ENCODE results near the gene TMEM181. TPM values are rescaled to one million over a fixed set of nuclear protein-coding genes. Genes with fewer than 3 reads are reported as not detected.
A peak's percentile ranks its signal among the peaks of the same experiment; 100 is the strongest.
"Not testable (repeated sequence)": the region's sequence is repeated elsewhere in the genome, so short reads cannot be mapped to it uniquely, and the experiment has no call there.

The TMEM181 gene
- polyA plus RNA-seq, 1 donor from 2014 or later: 2.2 TPM

GRCh38 chr6:158622545-158623190 lies 62.8 kb downstream of the TMEM181 start:
- Mint-ChIP-seq H3K36me3 (peaks cover 3% of the 10 kb centered on the region), H3K4me1 (peaks cover 0 to 3% (median 3%) of the 10 kb centered on the region in 3 donors), H3K27ac (no peak overlapping the region), H3K9me3 (no peaks in the 10 kb centered on the region), H3K4me3 (no peak overlapping the region), H3K27me3 (no peaks in the 10 kb centered on the region)

- Mint-ChIP-seq H3K27me3 (no peaks in the 10 kb centered on the region), H3K4me3 (no peak overlapping the region), H3K36me3 (peaks cover 7% of the 10 kb centered on the region), H3K27ac (no peak overlapping the region), H3K4me1 (peaks cover 0 to 3% (median 0%) of the 10 kb centered on the region in 3 donors), H3K9me3 (no peaks in the 10 kb centered on the region)
Observed at GRCh38 chr6:158624684-158625682, 65.1 kb downstream of the TMEM181 start.

GRCh38 chr6:158625881-158626305 lies 66.0 kb downstream of the TMEM181 start:
- Mint-ChIP-seq H3K36me3 (peaks cover 4% of the 10 kb centered on the region), H3K9me3 (no peaks in the 10 kb centered on the region), H3K27ac (no peak overlapping the region), H3K4me1 (peaks cover 0 to 4% (median 0%) of the 10 kb centered on the region in 3 donors), H3K4me3 (no peak overlapping the region), H3K27me3 (no peaks in the 10 kb centered on the region)

GRCh38 chr6:158626360-158627167 lies 66.7 kb downstream of the TMEM181 start:
- no peaks in the 10 kb centered on the region for H3K27me3 Mint-ChIP-seq
- peaks cover 3% of the 10 kb centered on the region for H3K36me3 Mint-ChIP-seq
- no peak overlapping the region for H3K4me3 Mint-ChIP-seq
- peaks cover 0 to 4% (median 0%) of the 10 kb centered on the region in 3 donors for H3K4me1 Mint-ChIP-seq
- H3K27ac Mint-ChIP-seq: no peak overlapping the region
- no peaks in the 10 kb centered on the region for H3K9me3 Mint-ChIP-seq

GRCh38 chr6:158627168-158627939 lies 67.5 kb downstream of the TMEM181 start:
- H3K9me3 Mint-ChIP-seq: no peaks in the 10 kb centered on the region
- peaks cover 3% of the 10 kb centered on the region for H3K36me3 Mint-ChIP-seq
- peak overlapping the region in 1 of 4 donors; percentile 18 for H3K4me3 Mint-ChIP-seq
- peaks cover 0 to 4% (median 0%) of the 10 kb centered on the region in 3 donors for H3K4me1 Mint-ChIP-seq
- H3K27ac Mint-ChIP-seq: peak overlapping the region in 1 of 3 donors; percentile 43
- H3K27me3 Mint-ChIP-seq: no peaks in the 10 kb centered on the region

GRCh38 chr6:158627940-158628211 lies 68.0 kb downstream of the TMEM181 start:
- Mint-ChIP-seq H3K4me3 (no peak overlapping the region), H3K4me1 (peaks cover 0 to 4% (median 0%) of the 10 kb centered on the region in 3 donors), H3K9me3 (no peaks in the 10 kb centered on the region), H3K36me3 (peaks cover 3% of the 10 kb centered on the region), H3K27ac (peak overlapping the region in 1 of 3 donors; percentile 43), H3K27me3 (no peaks in the 10 kb centered on the region)

GRCh38 chr6:158628542-158628941 lies 68.7 kb downstream of the TMEM181 start:
- Mint-ChIP-seq H3K4me1 (peaks cover 0 to 4% (median 0%) of the 10 kb centered on the region in 3 donors), H3K27ac (no peak overlapping the region), H3K36me3 (peaks cover 5% of the 10 kb centered on the region), H3K4me3 (no peak overlapping the region), H3K27me3 (no peaks in the 10 kb centered on the region), H3K9me3 (no peaks in the 10 kb centered on the region)

- H3K27me3 Mint-ChIP-seq: no peaks in the 10 kb centered on the region
- H3K4me3 Mint-ChIP-seq: no peak overlapping the region
- no peaks in the 10 kb centered on the region for H3K9me3 Mint-ChIP-seq
- peaks cover 5% of the 10 kb centered on the region for H3K36me3 Mint-ChIP-seq
- H3K4me1 Mint-ChIP-seq: peaks cover 0 to 4% (median 0%) of the 10 kb centered on the region in 3 donors
- H3K27ac Mint-ChIP-seq: peak overlapping the region in 1 of 3 donors; percentile 35
Observed at GRCh38 chr6:158629367-158630221, 69.7 kb downstream of the TMEM181 start.

GRCh38 chr6:158630938-158631616 lies 71.2 kb downstream of the TMEM181 start:
- peaks cover 11% of the 10 kb centered on the region for H3K36me3 Mint-ChIP-seq
- H3K9me3 Mint-ChIP-seq: no peaks in the 10 kb centered on the region
- H3K27ac Mint-ChIP-seq: peak overlapping the region in 2 of 3 donors; percentile 69 to 74
- H3K4me1 Mint-ChIP-seq: peaks cover 0 to 4% (median 0%) of the 10 kb centered on the region in 3 donors
- no peaks in the 10 kb centered on the region for H3K27me3 Mint-ChIP-seq
- H3K4me3 Mint-ChIP-seq: no peak overlapping the region

- H3K4me3 Mint-ChIP-seq: peak overlapping the region in 1 of 4 donors; percentile 35
- H3K9me3 Mint-ChIP-seq: no peaks in the 10 kb centered on the region
- peaks cover 0 to 4% (median 0%) of the 10 kb centered on the region in 3 donors for H3K4me1 Mint-ChIP-seq
- peak overlapping the region in 1 of 3 donors; percentile 69 for H3K27ac Mint-ChIP-seq
- peaks cover 11% of the 10 kb centered on the region for H3K36me3 Mint-ChIP-seq
- H3K27me3 Mint-ChIP-seq: no peaks in the 10 kb centered on the region
Observed at GRCh38 chr6:158631678-158632537, 72.0 kb downstream of the TMEM181 start.

- H3K4me3 Mint-ChIP-seq, H3K4me1 Mint-ChIP-seq, H3K27me3 Mint-ChIP-seq, H3K9me3 Mint-ChIP-seq, H3K27ac Mint-ChIP-seq: not testable (repeated sequence)
- H3K36me3 Mint-ChIP-seq: peaks cover 11% of the 10 kb centered on the region
Observed at GRCh38 chr6:158632538-158633119, 72.7 kb downstream of the TMEM181 start.

- Mint-ChIP-seq H3K4me3 (no peak overlapping the region), H3K4me1 (peaks cover 0 to 2% (median 0%) of the 10 kb centered on the region in 3 donors), H3K27me3 (no peaks in the 10 kb centered on the region), H3K9me3 (no peaks in the 10 kb centered on the region), H3K36me3 (peaks cover 11% of the 10 kb centered on the region), H3K27ac (no peak overlapping the region)
Observed at GRCh38 chr6:158633127-158633526, 73.2 kb downstream of the TMEM181 start.

Measured in IgD-negative memory B cell (primary cell).